NT2/D1 (cell line): Measurements from ENCODE around the gene TMEM271.

Experiments used
- SUZ12 ChIP-seq: IDR thresholded peaks from 2 replicates; pipeline ENCODE4 v1.6.1; 2011; ENCODE audit not compliant: insufficient read length, insufficient read depth; ENCODE audit errors: extremely low read depth
- YY1 ChIP-seq: IDR thresholded peaks from 2 replicates; pipeline ENCODE4 v1.6.1; 2011; ENCODE audit not compliant: insufficient read length, insufficient read depth

DNA sequence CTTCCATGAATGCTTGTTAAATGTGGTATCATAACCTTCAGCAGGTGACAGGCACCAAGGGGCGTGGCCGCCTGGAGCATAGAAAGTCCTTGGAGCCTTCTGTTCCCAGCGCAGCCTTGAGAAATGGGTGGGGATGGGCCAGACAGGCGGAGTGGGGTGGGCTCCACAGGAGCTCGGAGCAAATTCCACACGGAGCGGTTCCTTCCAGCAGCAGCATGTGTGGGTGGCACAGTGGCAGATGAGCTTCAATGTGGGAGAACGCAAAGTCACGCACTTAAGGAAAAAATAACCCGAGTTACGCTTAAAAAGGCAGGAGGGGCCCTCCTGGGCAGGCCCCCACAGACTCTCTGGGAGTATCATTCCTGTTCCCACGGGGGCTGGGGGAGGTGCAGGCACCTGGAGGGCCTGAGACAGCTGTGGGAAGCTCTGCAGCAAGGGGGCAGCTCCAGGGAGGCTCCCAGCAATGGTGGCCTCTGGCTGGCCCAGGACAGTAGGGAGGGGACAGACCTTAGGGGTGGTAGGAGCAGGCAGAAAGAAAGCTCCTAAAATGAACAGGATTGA, 15.3 kb downstream of the TMEM271 start:
- TF ChIP-seq YY1: no peak
- no peak for TF ChIP-seq SUZ12
